ENCODE measurements around the gene AGBL5. TPM values are rescaled to one million over a fixed set of nuclear protein-coding genes. Genes with fewer than 3 reads are reported as not detected.

The AGBL5 gene
- total RNA-seq, 2 donors from 2014 or later, result 56.9 to 76.1 TPM

- Mint-ChIP-seq H3K27me3 (ENCODE audit: insufficient read depth) (peaks cover 7% of the 10 kb centered on the region), H3K4me3 (no peak overlapping the region), H3K36me3 (ENCODE audit: low read depth) (no peaks in the 10 kb centered on the region), H3K9me3 (no peaks in the 10 kb centered on the region), H3K27ac (no peak overlapping the region), H3K4me1 (peaks cover 10% of the 10 kb centered on the region)
- Histone ChIP-seq H3K9ac (ENCODE audit: extremely low read depth, low read length, poor library complexity, severe bottlenecking) (no peak overlapping the region), H3K9me3 (ENCODE audit: control insufficient read depth, low read length) (no peaks in the 10 kb centered on the region), H3K27ac (ENCODE audit: low read depth, low read length) (peak overlapping the region; percentile 64), H3K27me3 (ENCODE audit: control insufficient read depth, insufficient read depth, low read length, poor library complexity, severe bottlenecking) (no peaks in the 10 kb centered on the region), H3K36me3 (ENCODE audit: control insufficient read depth, insufficient read depth, low read length) (no peaks in the 10 kb centered on the region), H3K4me3 (ENCODE audit: low read length) (no peak overlapping the region), H3K4me1 (ENCODE audit: control insufficient read depth, insufficient read depth, low read length) (no peaks in the 10 kb centered on the region)
- DNase-seq, result no peak
- 91 to 92% methylated on average over 9 to 14 of the region's 14 CpGs for WGBS, 2 experiments (ENCODE audit: insufficient coverage in 1 of 2, insufficient read length in 1 of 2)
- no peak for TF ChIP-seq CTCF (conservative IDR thresholded peaks at IDR 0.05)
Measured at GRCh38 chr2:27079233-27080139, 28.0 kb downstream of the AGBL5 start.

- no peaks in the 10 kb centered on the region for H3K9me3 ChIP-seq (ENCODE audit: control insufficient read depth, low read length)
- no peaks in the 10 kb centered on the region for H3K9me3 Mint-ChIP-seq
- no peaks in the 10 kb centered on the region for H3K27me3 ChIP-seq (ENCODE audit: control insufficient read depth, insufficient read depth, low read length, poor library complexity, severe bottlenecking)
- no peak overlapping the region for H3K4me3 ChIP-seq (ENCODE audit: low read length)
- TF ChIP-seq CTCF (conservative IDR thresholded peaks at IDR 0.05), result no peak
- H3K36me3 Mint-ChIP-seq (ENCODE audit: low read depth), result no peaks in the 10 kb centered on the region
- H3K4me3 Mint-ChIP-seq, result no peak overlapping the region
- no peaks in the 10 kb centered on the region for H3K4me1 ChIP-seq (ENCODE audit: control insufficient read depth, insufficient read depth, low read length)
- peaks cover 10% of the 10 kb centered on the region for H3K4me1 Mint-ChIP-seq
- H3K27ac Mint-ChIP-seq, result peak overlapping the region; percentile 13
- no peak overlapping the region for H3K27ac ChIP-seq (ENCODE audit: low read depth, low read length)
- DNase-seq, result no peak
- no peak overlapping the region for H3K9ac ChIP-seq (ENCODE audit: extremely low read depth, low read length, poor library complexity, severe bottlenecking)
- H3K27me3 Mint-ChIP-seq (ENCODE audit: insufficient read depth), result peaks cover 7% of the 10 kb centered on the region
- WGBS, 2 experiments (ENCODE audit: insufficient coverage in 1 of 2, insufficient read length in 1 of 2), result 96 to 100% methylated on average over 7 of the region's 7 CpGs
- no peaks in the 10 kb centered on the region for H3K36me3 ChIP-seq (ENCODE audit: control insufficient read depth, insufficient read depth, low read length)
Measured at GRCh38 chr2:27080140-27080469, 28.6 kb downstream of the AGBL5 start.

GRCh38 chr2:27080603-27080936 is 29.1 kb downstream of the AGBL5 start:
- WGBS, 2 experiments (ENCODE audit: insufficient coverage in 1 of 2, insufficient read length in 1 of 2), result 95 to 98% methylated on average over 7 to 14 of the region's 14 CpGs
- TF ChIP-seq CTCF (conservative IDR thresholded peaks at IDR 0.05), result no peak
- no peaks in the 10 kb centered on the region for H3K9me3 ChIP-seq (ENCODE audit: control insufficient read depth, low read length)
- Mint-ChIP-seq H3K27me3 (ENCODE audit: insufficient read depth) (peaks cover 11% of the 10 kb centered on the region), H3K9me3 (no peaks in the 10 kb centered on the region), H3K4me1 (peaks cover 14% of the 10 kb centered on the region), H3K4me3 (no peak overlapping the region), H3K36me3 (ENCODE audit: low read depth) (no peaks in the 10 kb centered on the region), H3K27ac (no peak overlapping the region)
- H3K27ac ChIP-seq (ENCODE audit: low read depth, low read length), result no peak overlapping the region
- H3K27me3 ChIP-seq (ENCODE audit: control insufficient read depth, insufficient read depth, low read length, poor library complexity, severe bottlenecking), result no peaks in the 10 kb centered on the region
- H3K4me1 ChIP-seq (ENCODE audit: control insufficient read depth, insufficient read depth, low read length), result no peaks in the 10 kb centered on the region
- DNase-seq, result no peak
- H3K9ac ChIP-seq (ENCODE audit: extremely low read depth, low read length, poor library complexity, severe bottlenecking), result no peak overlapping the region
- no peak overlapping the region for H3K4me3 ChIP-seq (ENCODE audit: low read length)
- H3K36me3 ChIP-seq (ENCODE audit: control insufficient read depth, insufficient read depth, low read length), result no peaks in the 10 kb centered on the region

All from endodermal cell (in vitro differentiated cells).